Measurements from ENCODE around the gene PCID2. TPM values are rescaled to one million over a fixed set of nuclear protein-coding genes. Genes with fewer than 3 reads are reported as not detected.

The PCID2 gene
- total and polyA plus RNA-seq, 2 of the 13 experiments (the other 11 are each of a cell fraction or from before 2014, with no cell fraction given): 65.0 to 111 TPM

GRCh38 chr13:113157929-113158747 is 50.3 kb downstream of the PCID2 start, which contains the start of gene PROZ (continued):
- TF ChIP-seq HOMEZ (CRISPR knock-in tag; IDR thresholded peaks at IDR 0.05; ENCODE audit: low read depth) (peak; percentile 51; the same call in 1 of the 2 replicates), SCMH1 (CRISPR knock-in tag; IDR thresholded peaks at IDR 0.05; ENCODE audit: borderline replicate concordance) (no peak), SP4 (CRISPR knock-in tag; IDR thresholded peaks at IDR 0.05) (peak; percentile 62; the same call in 1 of the 2 replicates), PHF8 (CRISPR knock-in tag; IDR thresholded peaks at IDR 0.05) (peak; percentile 61), KMT2B (CRISPR knock-in tag; IDR thresholded peaks at IDR 0.05) (peak; percentile 50; the same call in 1 of the 2 replicates), ZNF280D (CRISPR knock-in tag; IDR thresholded peaks at IDR 0.05) (peak; percentile 77; the same call in 1 of the 2 replicates), ELF3 (CRISPR knock-in tag; IDR thresholded peaks at IDR 0.05) (0 out of 2 replicates have a peak, but pooled peaks have one; percentile 31), ZNF331 (CRISPR knock-in tag; IDR thresholded peaks at IDR 0.05) (peak; percentile 76), ZNF354B (CRISPR knock-in tag; IDR thresholded peaks at IDR 0.05) (no peak), ZBTB1 (CRISPR knock-in tag; IDR thresholded peaks at IDR 0.05; ENCODE audit: borderline replicate concordance) (no peak), NONO (IDR thresholded peaks at IDR 0.05) (no peak), NONO (CRISPR knock-in tag; conservative IDR thresholded peaks at IDR 0.05) (peak; percentile 23; the same call in 1 of the 2 replicates), KAT8 (CRISPR knock-in tag; IDR thresholded peaks at IDR 0.05) (peak; percentile 68), KLF16 (CRISPR knock-in tag; IDR thresholded peaks at IDR 0.05) (peak in 1 of 2 experiments; percentile 37; a peak in 1 of 4 replicates), ZNF83 (CRISPR knock-in tag; IDR thresholded peaks at IDR 0.05; ENCODE audit: borderline replicate concordance) (peak; percentile 58; the same call in 1 of the 2 replicates), ZBTB38 (CRISPR knock-in tag; IDR thresholded peaks at IDR 0.05) (peak; percentile 87), ZSCAN9 (CRISPR knock-in tag; IDR thresholded peaks at IDR 0.05; ENCODE audit: borderline replicate concordance) (peak; percentile 64; the same call in 1 of the 2 replicates), ARID4A (CRISPR knock-in tag; IDR thresholded peaks at IDR 0.05; ENCODE audit: borderline replicate concordance) (peak; percentile 72; the same call in 1 of the 2 replicates), MYC (CRISPR knock-in tag; IDR thresholded peaks at IDR 0.05; ENCODE audit: borderline replicate concordance) (peak; percentile 77; the same call in 1 of the 2 replicates), ZNF629 (CRISPR knock-in tag; conservative IDR thresholded peaks at IDR 0.05) (0 out of 2 replicates have a peak, but pooled peaks have one; percentile 24), RBFOX2 (IDR thresholded peaks at IDR 0.05; ENCODE audit: low read depth, low read length) (peak; percentile 48; the same call in 1 of the 2 replicates)

All from HepG2 (cell line).